DOHH2 (cell line): Measurements from ENCODE around the gene NMT2.

ENCODE experiments used
- H3F3A ChIP-seq: fragments of 200-600 bp; sonication (generic), shearing (Covaris generic); 2 replicates; pipeline ENCODE4 v1.6.0; 2016; ENCODE audit warnings: antibody characterized with exemption, mild to moderate bottlenecking; ENCODE audit not compliant: control insufficient read depth, insufficient read depth
- H3K27ac ChIP-seq: fragments of 200-600 bp; sonication (generic); 2 replicates; pipeline ENCODE4 v1.5.1; 2014; ENCODE audit warnings: low read depth, mild to moderate bottlenecking, low read length, moderate library complexity
- H3K27me3 ChIP-seq: fragments of 200-600 bp; sonication (generic); 2 replicates; pipeline ENCODE4 v1.6.1; 2014; ENCODE audit warnings: mild to moderate bottlenecking, low read length, mixed read lengths; ENCODE audit not compliant: control insufficient read depth
- H3K36me3 ChIP-seq: fragments of 200-600 bp; sonication (generic); 2 replicates; pipeline ENCODE4 v1.6.1; 2014; ENCODE audit warnings: mild to moderate bottlenecking, low read length, moderate library complexity, mixed read lengths; ENCODE audit not compliant: control insufficient read depth
- H3K4me1 ChIP-seq: fragments of 200-600 bp; sonication (generic); 2 replicates; pipeline ENCODE4 v1.6.1; 2014; ENCODE audit warnings: mild to moderate bottlenecking, low read length, mixed read lengths; ENCODE audit not compliant: control insufficient read depth
- H3K4me2 ChIP-seq: fragments of 200-600 bp; sonication (generic); 2 replicates; pipeline ENCODE4 v1.6.0; 2014; ENCODE audit warnings: mild to moderate bottlenecking, low read length, moderate library complexity
- H3K4me3 ChIP-seq: fragments of 200-600 bp; sonication (generic); 2 replicates; pipeline ENCODE4 v1.5.1; 2014; ENCODE audit warnings: mild to moderate bottlenecking, low read length, mixed read lengths
- H3K79me2 ChIP-seq: fragments of 200-600 bp; sonication (generic); 2 replicates; pipeline ENCODE4 v1.6.1; 2014; ENCODE audit warnings: mild to moderate bottlenecking, low read length, mixed read lengths; ENCODE audit not compliant: control insufficient read depth
- H3K9me2 ChIP-seq: fragments of 200-600 bp; sonication (generic); replicated peaks from 2 replicates; pipeline ENCODE4 v1.6.1; 2014; ENCODE audit warnings: mild to moderate bottlenecking, low read length, mixed read lengths; ENCODE audit not compliant: control insufficient read depth
- H3K9me3 ChIP-seq: fragments of 200-600 bp; sonication (generic); 2 replicates; pipeline ENCODE4 v1.6.1; 2014; ENCODE audit warnings: antibody characterized with exemption, low read length, mixed read lengths; ENCODE audit not compliant: control insufficient read depth, insufficient read depth
- H4K20me1 ChIP-seq: fragments of 200-600 bp; sonication (generic); 2 replicates; pipeline ENCODE4 v1.6.0; 2014; ENCODE audit warnings: low read depth, mild to moderate bottlenecking, antibody characterized with exemption, low read length, moderate library complexity; ENCODE audit not compliant: control insufficient read depth, insufficient read depth
- EZH2phosphoT487 ChIP-seq: fragments of 200-600 bp; sonication (generic); IDR thresholded peaks from 2 replicates; pipeline ENCODE4 v1.6.1; 2017; ENCODE audit warnings: borderline replicate concordance, mild to moderate bottlenecking, antibody characterized with exemption, low read length, moderate library complexity, mixed read lengths
- TF ChIP-seq, protein P1 (sequence below): fragments of 200-600 bp; sonication (generic); IDR thresholded peaks from one replicate; pipeline ENCODE4 v1.5.1; 2014; ENCODE audit warnings: antibody characterized with exemption, mild to moderate bottlenecking, low read depth, low read length; ENCODE audit not compliant: poor library complexity, severe bottlenecking

Gene NMT2

DNA sequence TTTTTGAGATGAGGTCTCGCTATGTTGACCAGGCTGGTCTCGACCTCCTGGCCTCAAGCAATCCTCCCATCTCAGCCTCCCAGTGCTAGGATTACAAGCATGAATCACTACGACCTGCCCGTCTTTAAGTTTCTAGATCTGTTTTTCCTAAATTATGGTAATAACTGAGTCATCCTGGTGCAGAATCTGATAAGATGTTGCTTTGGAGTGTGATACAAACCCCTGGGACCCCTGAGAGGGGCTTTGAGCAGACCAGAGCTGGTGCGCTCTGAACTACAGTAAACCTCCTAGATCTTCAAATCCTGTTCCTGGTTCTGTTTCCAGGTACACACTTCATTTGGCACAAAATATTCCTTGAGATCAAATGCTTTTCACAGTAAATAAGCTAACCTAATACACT is 37.2 kb downstream of the NMT2 start:
- no peak overlapping the region for H3K4me2 ChIP-seq
- no peaks in the 10 kb centered on the region for H3K9me2 ChIP-seq
- no peaks in the 10 kb centered on the region for H3K9me3 ChIP-seq
- H3F3A ChIP-seq: no peaks in the 10 kb centered on the region
- H3K27ac ChIP-seq: no peak overlapping the region
- no peaks in the 10 kb centered on the region for H4K20me1 ChIP-seq
- H3K4me3 ChIP-seq: no peak overlapping the region
- TF ChIP-seq, protein P1, sequence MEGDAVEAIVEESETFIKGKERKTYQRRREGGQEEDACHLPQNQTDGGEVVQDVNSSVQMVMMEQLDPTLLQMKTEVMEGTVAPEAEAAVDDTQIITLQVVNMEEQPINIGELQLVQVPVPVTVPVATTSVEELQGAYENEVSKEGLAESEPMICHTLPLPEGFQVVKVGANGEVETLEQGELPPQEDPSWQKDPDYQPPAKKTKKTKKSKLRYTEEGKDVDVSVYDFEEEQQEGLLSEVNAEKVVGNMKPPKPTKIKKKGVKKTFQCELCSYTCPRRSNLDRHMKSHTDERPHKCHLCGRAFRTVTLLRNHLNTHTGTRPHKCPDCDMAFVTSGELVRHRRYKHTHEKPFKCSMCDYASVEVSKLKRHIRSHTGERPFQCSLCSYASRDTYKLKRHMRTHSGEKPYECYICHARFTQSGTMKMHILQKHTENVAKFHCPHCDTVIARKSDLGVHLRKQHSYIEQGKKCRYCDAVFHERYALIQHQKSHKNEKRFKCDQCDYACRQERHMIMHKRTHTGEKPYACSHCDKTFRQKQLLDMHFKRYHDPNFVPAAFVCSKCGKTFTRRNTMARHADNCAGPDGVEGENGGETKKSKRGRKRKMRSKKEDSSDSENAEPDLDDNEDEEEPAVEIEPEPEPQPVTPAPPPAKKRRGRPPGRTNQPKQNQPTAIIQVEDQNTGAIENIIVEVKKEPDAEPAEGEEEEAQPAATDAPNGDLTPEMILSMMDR: no peak
- no peak for TF ChIP-seq EZH2phosphoT487
- H3K36me3 ChIP-seq: no peaks in the 10 kb centered on the region
- no peaks in the 10 kb centered on the region for H3K4me1 ChIP-seq
- no peaks in the 10 kb centered on the region for H3K79me2 ChIP-seq
- no peaks in the 10 kb centered on the region for H3K27me3 ChIP-seq

DNA sequence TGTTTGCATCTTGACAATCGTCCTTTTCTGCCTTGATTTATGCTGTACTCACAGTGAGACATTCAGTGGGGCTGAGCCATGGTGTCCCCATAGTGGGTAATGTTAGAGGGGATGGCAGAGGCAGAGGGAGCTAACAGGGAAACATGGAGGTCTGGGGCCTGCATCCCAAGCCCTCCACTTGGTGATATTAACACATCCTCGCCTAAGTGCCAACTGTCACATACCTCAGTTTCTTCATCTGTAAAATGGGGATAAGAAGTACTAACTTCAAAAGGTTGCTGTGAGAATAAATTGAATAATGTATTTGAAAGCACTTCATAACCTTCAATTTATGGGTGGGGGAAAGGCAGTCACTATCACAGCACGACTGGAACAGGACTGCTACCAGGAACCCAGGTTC is 43.6 kb downstream of the NMT2 start:
- no peak for TF ChIP-seq EZH2phosphoT487
- TF ChIP-seq, protein P1: no peak
- H3K79me2 ChIP-seq: no peaks in the 10 kb centered on the region
- H3K4me2 ChIP-seq: no peak overlapping the region
- H3K9me2 ChIP-seq: no peaks in the 10 kb centered on the region
- H3K4me3 ChIP-seq: no peak overlapping the region
- no peaks in the 10 kb centered on the region for H3F3A ChIP-seq
- H3K27ac ChIP-seq: no peak overlapping the region
- H4K20me1 ChIP-seq: no peaks in the 10 kb centered on the region
- H3K27me3 ChIP-seq: no peaks in the 10 kb centered on the region
- no peaks in the 10 kb centered on the region for H3K36me3 ChIP-seq
- H3K4me1 ChIP-seq: no peaks in the 10 kb centered on the region
- no peaks in the 10 kb centered on the region for H3K9me3 ChIP-seq

DNA sequence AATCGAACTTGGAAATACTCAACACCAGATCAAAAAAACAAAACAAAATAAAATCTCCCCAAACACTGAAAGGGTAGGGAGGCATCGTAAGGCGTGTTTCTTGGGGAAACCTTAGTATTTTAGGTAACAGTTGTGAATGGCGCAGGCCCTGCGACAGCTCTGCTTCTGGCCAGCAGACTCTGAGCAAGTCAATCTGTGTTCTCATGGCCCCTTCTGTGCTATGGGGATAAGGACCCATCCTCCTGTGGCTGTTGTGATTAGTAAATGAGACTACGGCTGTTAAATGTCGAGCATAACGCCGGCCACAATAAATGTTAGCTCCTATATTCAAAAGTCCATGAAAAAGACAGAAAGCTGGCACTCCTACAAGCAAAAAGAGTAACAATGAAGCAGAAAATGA is 44.3 kb downstream of the NMT2 start:
- Histone ChIP-seq H3K27ac (no peak overlapping the region), H3K4me1 (no peaks in the 10 kb centered on the region), H3K9me2 (no peaks in the 10 kb centered on the region), H3K4me3 (no peak overlapping the region), H3F3A (no peaks in the 10 kb centered on the region), H3K4me2 (no peak overlapping the region), H3K27me3 (no peaks in the 10 kb centered on the region), H3K79me2 (no peaks in the 10 kb centered on the region), H3K9me3 (no peaks in the 10 kb centered on the region), H4K20me1 (no peaks in the 10 kb centered on the region), H3K36me3 (no peaks in the 10 kb centered on the region)
- TF ChIP-seq, protein P1: no peak
- TF ChIP-seq EZH2phosphoT487: no peak

DNA sequence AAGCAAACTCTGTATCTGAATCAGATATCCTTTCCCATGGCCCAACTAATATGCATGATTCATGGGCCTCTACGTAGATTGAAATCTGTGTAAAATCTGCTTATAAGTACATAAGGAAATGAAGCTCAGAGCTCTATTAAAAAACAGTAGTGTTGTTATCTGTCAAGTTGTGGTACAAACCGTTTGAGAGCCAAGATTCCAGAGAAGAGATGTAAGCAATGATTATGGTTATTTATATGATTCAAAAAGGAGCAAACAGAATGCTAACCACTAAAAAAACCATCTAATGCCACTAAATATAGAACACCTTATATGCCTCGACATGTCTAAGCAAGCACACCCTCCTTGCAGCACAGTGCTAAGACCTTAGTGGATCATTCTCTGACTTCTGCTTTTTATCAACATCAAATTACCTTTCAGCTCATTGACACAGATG is 44.7 kb downstream of the NMT2 start:
- Histone ChIP-seq H3F3A (no peaks in the 10 kb centered on the region), H3K27ac (no peak overlapping the region), H3K4me3 (no peak overlapping the region), H4K20me1 (no peaks in the 10 kb centered on the region), H3K4me2 (no peak overlapping the region), H3K9me2 (no peaks in the 10 kb centered on the region), H3K79me2 (no peaks in the 10 kb centered on the region), H3K4me1 (no peaks in the 10 kb centered on the region), H3K36me3 (no peaks in the 10 kb centered on the region), H3K27me3 (no peaks in the 10 kb centered on the region), H3K9me3 (no peaks in the 10 kb centered on the region)
- TF ChIP-seq, protein P1: no peak
- TF ChIP-seq EZH2phosphoT487: no peak
